ENCODE data around the gene SLC51A.
"Not testable (repeated sequence)": the region's sequence is repeated elsewhere in the genome, so short reads cannot be mapped to it uniquely, and the experiment has no call there.

SLC51A gene

GRCh38 chr3:196235452-196236122 lies 19.3 kb downstream of the SLC51A start:
- no peak for DNase-seq (ENCODE audit: extremely low spot score, insufficient read length, low read depth)
- no peak for FAIRE-seq

GRCh38 chr3:196236223-196236622 lies 19.9 kb downstream of the SLC51A start:
- no peak for DNase-seq (ENCODE audit: extremely low spot score, insufficient read length, low read depth)
- FAIRE-seq: no peak

- FAIRE-seq: no peak
- DNase-seq (ENCODE audit: extremely low spot score, insufficient read length, low read depth): no peak
Observed at GRCh38 chr3:196237203-196237602, 20.9 kb downstream of the SLC51A start.

- FAIRE-seq (no peak), DNase-seq (ENCODE audit: extremely low spot score, insufficient read length, low read depth) (no peak)
Observed at GRCh38 chr3:196238612-196239560, 22.6 kb downstream of the SLC51A start.

- DNase-seq (ENCODE audit: extremely low spot score, insufficient read length, low read depth) (no peak), FAIRE-seq (no peak)
Observed at GRCh38 chr3:196240424-196240823, 24.1 kb downstream of the SLC51A start.

GRCh38 chr3:196241704-196242103 lies 25.4 kb downstream of the SLC51A start:
- FAIRE-seq: no peak
- DNase-seq (ENCODE audit: extremely low spot score, insufficient read length, low read depth): no peak

- not testable (repeated sequence) for DNase-seq (ENCODE audit: extremely low spot score, insufficient read length, low read depth); FAIRE-seq
Observed at GRCh38 chr3:196244166-196244565, 27.8 kb downstream of the SLC51A start.

GRCh38 chr3:196246612-196247308 lies 30.4 kb downstream of the SLC51A start:
- FAIRE-seq: no peak
- no peak for DNase-seq (ENCODE audit: extremely low spot score, insufficient read length, low read depth)

GRCh38 chr3:196251918-196252317 lies 35.6 kb downstream of the SLC51A start:
- DNase-seq (ENCODE audit: extremely low spot score, insufficient read length, low read depth) (no peak), FAIRE-seq (no peak)

GRCh38 chr3:196254376-196255283 lies 38.3 kb downstream of the SLC51A start:
- DNase-seq (ENCODE audit: extremely low spot score, insufficient read length, low read depth) (no peak), FAIRE-seq (no peak)

- DNase-seq (ENCODE audit: extremely low spot score, insufficient read length, low read depth) (no peak), FAIRE-seq (no peak)
Observed at GRCh38 chr3:196255776-196256175, 39.4 kb downstream of the SLC51A start.

GRCh38 chr3:196260784-196261183 lies 44.5 kb downstream of the SLC51A start:
- FAIRE-seq (no peak), DNase-seq (ENCODE audit: extremely low spot score, insufficient read length, low read depth) (no peak)

GRCh38 chr3:196263819-196264218 lies 47.5 kb downstream of the SLC51A start:
- DNase-seq (ENCODE audit: extremely low spot score, insufficient read length, low read depth) (no peak), FAIRE-seq (no peak)

- FAIRE-seq (no peak), DNase-seq (ENCODE audit: extremely low spot score, insufficient read length, low read depth) (no peak)
Observed at GRCh38 chr3:196268284-196269163, 52.2 kb downstream of the SLC51A start.

- FAIRE-seq (no peak), DNase-seq (ENCODE audit: extremely low spot score, insufficient read length, low read depth) (no peak)
Observed at GRCh38 chr3:196270499-196270898, 54.2 kb downstream of the SLC51A start.

- DNase-seq (ENCODE audit: extremely low spot score, insufficient read length, low read depth) (no peak), FAIRE-seq (no peak)
Observed at GRCh38 chr3:196272826-196273225, 56.5 kb downstream of the SLC51A start.

GRCh38 chr3:196273655-196274054 lies 57.3 kb downstream of the SLC51A start:
- no peak for FAIRE-seq
- no peak for DNase-seq (ENCODE audit: extremely low spot score, insufficient read length, low read depth)

GRCh38 chr3:196274585-196274984 lies 58.3 kb downstream of the SLC51A start:
- DNase-seq (ENCODE audit: extremely low spot score, insufficient read length, low read depth): no peak
- FAIRE-seq: peak; percentile 80

- DNase-seq (ENCODE audit: extremely low spot score, insufficient read length, low read depth) (no peak), FAIRE-seq (no peak)
Observed at GRCh38 chr3:196275126-196275525, 58.8 kb downstream of the SLC51A start.
